ENCODE measurements around the gene AZIN2. TPM values are rescaled to one million over a fixed set of nuclear protein-coding genes. Genes with fewer than 3 reads are reported as not detected.

AZIN2 gene
- total and polyA plus RNA-seq, 2 of the 8 experiments (the other 6 are each of a cell fraction or from before 2014, with no cell fraction given): 0.22 to 0.91 TPM

- TF ChIP-seq CHD7 (IDR thresholded peaks at IDR 0.05; ENCODE audit: insufficient replicate concordance, low read length): no peak
- no peak for TF ChIP-seq MAX (IDR thresholded peaks at IDR 0.05)
- TF ChIP-seq ASH2L (IDR thresholded peaks at IDR 0.05; ENCODE audit: low read length): no peak
- TF ChIP-seq CBX8 (IDR thresholded peaks at IDR 0.05; ENCODE audit: borderline replicate concordance, low read depth, low read length): no peak
- TF ChIP-seq NRF1 (IDR thresholded peaks at IDR 0.05; ENCODE audit: low read depth, low read length): no peak
- TF ChIP-seq EZH2 (IDR thresholded peaks at IDR 0.05; ENCODE audit: low read depth, low read length, severe bottlenecking): no peak
Observed at GRCh38 chr1:33089457-33089856, 8.5 kb downstream of the AZIN2 start (continued).

All from H1 (cell line).